IPS-11a (cell line): ENCODE data around the gene SNRPE.

ENCODE experiments used
- H3K4me3 ChIP-seq: one replicate; pipeline ENCODE4 v1.5.1; 2013; ENCODE audit warnings: low read depth, low read length, control low read depth

SNRPE gene

GRCh38 chr1:203878422-203878821 lies 17.0 kb downstream of the SNRPE start:
- H3K4me3 ChIP-seq = no peak overlapping the region

- no peak overlapping the region for H3K4me3 ChIP-seq
Measured at GRCh38 chr1:203880606-203881005, 19.2 kb downstream of the SNRPE start.

GRCh38 chr1:203888807-203889251 lies 27.4 kb downstream of the SNRPE start:
- H3K4me3 ChIP-seq = no peak overlapping the region

GRCh38 chr1:203891950-203892349 lies 30.6 kb downstream of the SNRPE start:
- no peak overlapping the region for H3K4me3 ChIP-seq

GRCh38 chr1:203898458-203899352 lies 37.3 kb downstream of the SNRPE start:
- H3K4me3 ChIP-seq = no peak overlapping the region

GRCh38 chr1:203899353-203899716 lies 37.9 kb downstream of the SNRPE start:
- H3K4me3 ChIP-seq = no peak overlapping the region

- H3K4me3 ChIP-seq = no peak overlapping the region
Measured at GRCh38 chr1:203899869-203900714, 38.7 kb downstream of the SNRPE start.

GRCh38 chr1:203901581-203901980 lies 40.2 kb downstream of the SNRPE start:
- H3K4me3 ChIP-seq = no peak overlapping the region

GRCh38 chr1:203905275-203905674 lies 43.9 kb downstream of the SNRPE start:
- no peak overlapping the region for H3K4me3 ChIP-seq

- H3K4me3 ChIP-seq = no peak overlapping the region
Measured at GRCh38 chr1:203906932-203907331, 45.5 kb downstream of the SNRPE start.

GRCh38 chr1:203907901-203908300 lies 46.5 kb downstream of the SNRPE start:
- H3K4me3 ChIP-seq = no peak overlapping the region

GRCh38 chr1:203911806-203912205 lies 50.4 kb downstream of the SNRPE start:
- H3K4me3 ChIP-seq = no peak overlapping the region

GRCh38 chr1:203913073-203913521 lies 51.7 kb downstream of the SNRPE start:
- no peak overlapping the region for H3K4me3 ChIP-seq

- no peak overlapping the region for H3K4me3 ChIP-seq
Measured at GRCh38 chr1:203914292-203914691, 52.9 kb downstream of the SNRPE start.

- H3K4me3 ChIP-seq = no peak overlapping the region
Measured at GRCh38 chr1:203915811-203916210, 54.4 kb downstream of the SNRPE start.

- H3K4me3 ChIP-seq = no peak overlapping the region
Measured at GRCh38 chr1:203916756-203917155, 55.4 kb downstream of the SNRPE start.
